Left cardiac atrium (tissue), 4 donors: ENCODE measurements around the gene GABARAP. TPM values are rescaled to one million over a fixed set of nuclear protein-coding genes. Genes with fewer than 3 reads are reported as not detected.

Source experiments
- ATAC-seq, 2 donors: fragments of 200-7000 bp; cut with Tn5 transposase; one replicate each; pipeline ENCODE4 v1.9.1; 2020; ENCODE audit warnings: mild to moderate bottlenecking in 2 of 2, moderate library complexity in 2 of 2
- DNase-seq: peaks from one replicate; pipeline ENCODE4 v3.0.0-alpha.2; 2020
- intact Hi-C, 2 donors: fragments of 100-400 bp; cut with DNase I; formaldehyde crosslinking; loops; one replicate each; pipeline versions ENCODE4 v1.14.1 to v1.15.1; 2022 to 2023
- total RNA-seq, 2 donors: library from RNA; stranded (reverse); fragmentation: NEBNext Ultra II Directional; extraction: Animal tissue kit (Norgen Biotek cat#: 25700); gene quantifications; one replicate each; pipeline ENCODE4 v1.2.1, GENCODE V29; 2021
- donor health status: DM: no; HTN: yes; CAD: no.
- donor health status: DM: no; HTN: yes; CAD: no; lungs with severe emphysema.
- donor health status: DM: yes; HTN: yes; CAD: no.
- donor health status: Dilated cardiomyopathy.

The GABARAP gene
- total RNA-seq, 2 donors from 2014 or later: 459 to 475 TPM

DNA sequence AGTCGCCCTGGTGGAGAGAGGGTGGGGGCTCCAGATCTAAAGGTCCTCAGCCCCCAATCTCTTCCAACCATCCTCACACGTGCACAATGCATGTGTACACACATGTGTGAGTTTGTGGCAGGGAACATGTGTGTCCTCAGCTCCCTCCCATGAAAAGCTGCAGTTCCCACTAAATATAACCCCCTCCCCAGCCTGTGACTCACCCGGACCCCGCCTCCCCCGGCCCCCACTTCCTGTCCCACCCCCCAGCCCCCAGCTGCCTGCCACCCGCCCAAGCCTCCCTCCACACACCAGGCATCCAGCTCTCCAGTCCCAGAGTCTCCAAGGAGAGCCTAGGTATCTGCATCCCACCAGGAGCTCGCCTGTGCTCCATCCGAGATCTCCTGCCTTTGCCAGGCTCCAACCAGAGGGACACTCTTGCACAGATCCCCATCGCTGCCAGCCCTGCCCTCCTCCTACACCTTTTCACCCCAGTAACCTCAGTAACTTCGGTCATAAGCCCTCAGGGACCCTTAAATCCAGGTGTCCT is 26.5 kb downstream of the GABARAP start:
- no peak for DNase-seq
- no peak for ATAC-seq
- intact Hi-C loops: no loop called here

DNA sequence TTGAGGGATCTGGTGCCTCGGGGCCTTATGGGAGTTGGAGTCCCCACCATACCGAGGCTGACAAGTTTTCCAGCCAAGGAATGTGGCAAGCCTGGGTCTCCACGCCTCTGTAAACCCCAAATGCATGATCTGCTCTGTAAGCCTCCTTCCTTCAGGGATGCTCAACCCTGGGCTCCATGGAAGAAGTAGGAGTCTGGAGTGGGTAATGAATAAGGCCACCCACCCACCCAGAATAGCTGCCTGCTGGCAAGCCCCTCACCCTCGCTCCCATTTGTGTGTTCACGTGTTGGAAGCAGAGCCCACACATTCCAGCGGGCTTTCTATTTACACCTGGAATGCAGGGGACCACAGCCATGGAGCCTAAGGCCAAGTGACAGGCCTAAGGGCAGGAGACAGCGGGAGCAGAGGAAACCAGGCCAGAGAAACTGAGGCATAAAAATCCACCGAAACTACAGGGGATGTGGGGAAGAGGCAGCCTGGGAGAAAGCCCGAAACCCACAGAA is 27.1 kb downstream of the GABARAP start:
- intact Hi-C loops: no loop called here
- ATAC-seq (no peak), DNase-seq (no peak)

DNA sequence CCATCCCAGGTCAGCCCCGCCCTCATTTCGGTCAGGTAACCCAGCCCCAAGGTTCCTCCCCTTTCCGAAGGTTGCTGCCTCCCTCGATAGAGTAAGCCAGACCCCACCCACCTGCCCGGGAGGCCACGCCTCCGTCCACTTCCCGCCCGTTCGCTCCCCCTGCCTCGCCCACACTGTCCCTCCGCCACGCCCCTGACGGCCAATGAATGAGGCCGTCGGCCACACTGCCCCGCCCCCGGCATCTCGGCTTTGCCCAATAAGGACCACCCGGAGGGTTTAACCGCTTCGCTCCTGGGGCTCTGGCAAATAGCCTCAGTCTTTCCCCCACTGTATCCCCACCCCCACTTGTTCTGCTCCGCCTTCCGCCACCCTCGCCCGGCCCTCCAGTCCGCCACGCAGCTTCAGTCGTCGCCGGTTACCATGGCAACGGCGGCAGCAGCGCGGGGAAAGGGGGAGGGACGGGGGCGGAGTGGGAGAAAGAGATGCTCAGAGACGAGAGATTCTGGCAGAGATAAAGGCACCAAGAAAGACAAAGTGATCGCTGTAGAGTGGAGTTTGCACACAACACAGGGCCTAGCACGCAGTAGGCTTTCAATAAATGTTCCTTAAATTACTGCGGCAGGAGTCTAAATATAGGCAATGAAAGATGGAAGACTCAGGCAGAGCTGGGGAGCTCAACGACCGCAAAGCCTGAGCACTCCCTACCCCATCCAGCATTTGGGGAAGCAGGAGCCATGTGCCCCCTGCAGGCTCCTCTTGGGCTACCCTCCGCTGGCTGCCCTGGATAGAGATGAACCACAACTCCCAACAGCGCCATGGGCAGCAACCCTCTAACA is 27.7 kb downstream of the GABARAP start:
- peak; percentile 99 for DNase-seq
- intact Hi-C loops: no loop called here
- peak; percentile 91 for ATAC-seq

DNA sequence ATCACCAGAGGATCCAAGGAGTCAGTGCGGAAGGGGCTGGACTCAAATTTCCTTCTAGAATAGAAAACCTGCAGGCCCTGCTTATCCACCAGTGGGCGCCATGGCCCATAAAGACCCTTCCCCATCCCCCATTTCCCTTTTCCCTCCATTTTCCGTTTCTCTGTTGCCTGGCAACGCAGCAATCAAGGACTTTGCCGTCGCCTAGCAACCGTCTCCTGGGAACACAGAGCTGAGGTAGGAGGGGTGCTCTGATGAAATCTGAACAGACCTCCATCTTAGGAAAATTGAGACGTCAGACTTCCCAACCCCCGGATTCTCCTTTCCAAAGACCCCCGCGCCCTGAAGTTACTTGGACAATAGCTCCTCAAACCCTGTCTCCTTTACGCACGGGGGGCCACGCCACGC is 28.4 kb downstream of the GABARAP start:
- intact Hi-C loops: no loop called here
- DNase-seq (peak; percentile 81), ATAC-seq (no peak)

DNA sequence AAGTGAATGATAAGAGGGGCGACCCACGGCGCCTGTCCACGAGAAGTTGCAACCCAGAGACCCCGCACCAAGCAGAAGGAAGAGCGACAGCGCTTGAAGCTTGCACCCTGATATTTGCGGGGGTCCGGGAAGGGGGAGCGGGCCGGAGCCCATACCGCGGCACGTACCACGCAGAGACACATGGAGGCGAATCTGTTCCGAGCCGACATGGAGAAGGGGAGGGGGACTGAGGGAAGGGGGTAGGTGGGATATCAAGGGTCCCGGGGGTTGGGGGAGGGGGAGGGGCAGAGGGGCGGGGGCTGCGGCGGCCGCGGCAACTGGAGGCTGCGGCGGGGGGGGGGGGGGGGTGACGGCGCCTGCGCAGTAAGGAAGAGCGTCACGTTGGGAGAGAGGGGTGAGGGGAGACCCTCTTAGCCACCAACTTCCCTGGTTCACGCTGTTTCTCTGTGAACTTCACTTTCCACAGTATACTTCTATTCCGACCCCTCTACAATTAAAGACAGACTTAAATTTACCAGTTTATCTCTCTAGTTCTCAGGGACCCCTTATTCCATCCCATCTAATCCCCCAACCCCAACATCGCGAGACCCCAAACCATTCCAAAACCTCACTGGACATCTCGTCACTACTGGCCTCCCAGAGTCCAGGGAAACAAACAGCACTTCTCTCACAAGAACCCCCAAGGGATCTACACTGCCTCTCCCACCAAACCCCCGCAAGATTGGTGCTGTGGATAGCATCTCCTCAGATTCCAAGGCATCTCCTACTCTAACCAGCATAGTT is 30.6 kb downstream of the GABARAP start:
- ATAC-seq: no peak
- intact Hi-C loops: no loop called here
- no peak for DNase-seq

DNA sequence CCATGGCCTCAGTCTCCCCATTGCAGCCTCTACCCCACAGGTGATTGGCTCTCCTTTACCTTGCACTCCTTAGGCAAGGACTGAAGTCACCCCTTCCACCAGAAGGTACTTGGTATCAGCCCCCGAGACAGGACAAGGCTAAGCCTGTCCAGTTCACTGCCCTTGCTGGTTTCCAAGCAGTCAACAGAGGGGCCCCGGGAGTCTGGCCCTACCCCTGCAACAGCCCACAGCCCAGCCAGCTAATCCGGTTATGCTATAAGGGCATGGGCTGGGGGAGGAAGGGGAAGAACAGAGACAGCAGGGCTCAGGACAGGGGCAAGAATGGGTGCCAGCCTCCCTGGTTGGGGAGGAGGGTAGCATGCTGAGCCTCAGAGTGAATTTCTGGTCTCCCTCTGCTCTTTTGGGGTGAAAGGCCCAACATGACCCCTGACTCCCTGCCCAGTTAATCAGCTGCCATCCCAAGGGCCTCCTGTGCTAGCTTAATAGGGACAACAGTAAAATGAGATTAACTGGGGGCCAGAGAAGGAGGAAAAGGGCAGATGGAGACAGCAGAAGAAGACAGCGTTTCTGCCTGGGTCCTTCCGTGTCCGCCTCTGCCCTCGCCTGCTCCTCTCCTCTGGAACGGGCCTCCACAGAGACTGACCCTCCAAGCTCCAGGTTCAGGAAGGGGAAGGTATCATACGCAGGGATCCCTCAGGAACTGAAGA is 33.3 kb downstream of the GABARAP start:
- intact Hi-C loops: no loop called here
- DNase-seq (no peak), ATAC-seq (no peak)

DNA sequence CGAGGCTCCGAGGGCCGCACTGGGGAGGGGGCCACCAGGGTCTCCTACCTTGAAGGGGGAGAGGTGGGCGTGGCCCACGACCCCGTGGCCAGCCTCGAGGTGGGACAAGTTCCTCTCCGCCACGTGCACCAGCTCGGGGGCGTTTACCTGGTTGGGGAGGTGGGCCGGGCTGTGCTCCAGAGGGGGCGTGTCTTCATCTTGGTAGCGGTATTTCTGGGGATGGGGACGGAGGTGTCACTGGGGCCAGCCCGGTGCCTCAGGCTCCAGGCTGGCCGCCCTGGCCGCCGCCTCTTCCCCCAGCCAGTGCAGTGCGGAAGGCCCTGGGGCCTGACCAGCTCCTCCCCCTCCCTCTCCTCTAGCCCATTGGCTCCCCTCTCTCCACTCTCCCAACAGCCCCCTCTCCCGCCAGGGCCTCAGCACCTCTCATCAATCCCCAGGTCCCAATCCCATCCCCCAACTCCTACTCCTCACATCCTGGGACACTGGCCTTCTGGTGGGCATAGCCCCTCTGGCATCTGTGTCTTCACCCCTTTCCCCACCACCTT is 34.1 kb downstream of the GABARAP start:
- intact Hi-C loops: no loop called here
- no peak for DNase-seq
- no peak for ATAC-seq

DNA sequence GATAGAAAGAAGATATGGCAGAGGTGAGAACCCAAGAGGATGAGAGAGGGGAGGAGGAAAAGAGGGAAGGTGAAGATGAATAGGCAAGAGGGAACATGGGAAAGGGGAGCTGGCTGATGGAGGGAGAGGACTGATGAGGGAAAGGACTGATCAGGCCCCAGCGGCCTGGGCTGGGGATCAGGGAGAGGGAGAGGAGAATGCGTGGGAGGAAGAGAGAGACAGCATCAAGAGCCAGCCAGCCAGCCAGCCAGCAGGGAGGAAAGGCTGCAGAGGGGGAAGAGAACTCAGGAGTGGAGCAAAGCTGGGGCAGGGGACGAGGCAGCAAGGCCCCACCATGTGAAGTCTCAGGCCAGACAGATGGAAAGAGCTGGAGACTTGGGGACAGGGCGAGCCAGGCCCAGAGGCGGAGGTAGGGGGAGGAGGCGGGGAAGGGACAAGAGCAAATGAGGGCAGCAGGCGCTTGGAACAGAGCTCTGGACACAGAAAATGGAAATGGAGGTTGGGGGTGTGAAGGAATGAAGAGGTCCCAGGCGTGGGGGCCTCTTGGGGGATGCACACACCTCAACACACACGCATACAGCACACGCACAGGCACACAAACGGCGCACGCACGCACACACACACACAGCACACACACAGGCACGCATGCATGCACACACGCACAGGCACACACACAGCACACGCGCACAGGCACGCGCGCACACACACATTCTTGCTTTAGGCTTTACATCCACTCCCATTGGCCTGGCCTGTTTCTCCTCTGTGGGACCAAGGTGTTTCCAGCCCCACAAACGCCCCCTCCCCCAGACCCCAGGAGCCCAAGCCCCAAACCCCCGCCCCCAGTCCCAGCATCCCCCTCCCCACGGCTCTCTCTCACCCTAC is 34.9 kb downstream of the GABARAP start:
- no peak for DNase-seq

DNA sequence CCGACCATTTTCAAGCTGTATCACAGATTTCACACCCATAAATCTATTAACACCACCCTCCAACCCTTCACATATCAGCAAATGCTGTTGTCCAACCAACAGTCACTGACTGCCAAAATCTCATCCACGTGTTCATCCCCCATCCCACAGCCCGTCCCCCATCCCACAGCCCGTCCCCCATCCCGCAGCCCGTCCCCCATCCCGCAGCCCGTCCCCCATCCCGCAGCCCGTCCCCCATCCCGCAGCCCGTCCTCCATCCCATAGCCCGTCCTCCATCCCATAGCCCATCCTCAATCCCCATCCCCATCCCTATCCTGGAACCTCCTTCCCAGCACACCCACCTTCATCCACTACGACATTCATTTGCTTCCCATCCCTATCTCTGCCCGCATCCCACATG is 36.7 kb downstream of the GABARAP start:
- no peak for DNase-seq
- intact Hi-C loops: no loop called here

More for the DNA sequence above, 34.9 kb downstream of the GABARAP start:
- intact Hi-C loops: no loop called here
- ATAC-seq: peak in 1 of 2 donors; percentile 6

DNA sequence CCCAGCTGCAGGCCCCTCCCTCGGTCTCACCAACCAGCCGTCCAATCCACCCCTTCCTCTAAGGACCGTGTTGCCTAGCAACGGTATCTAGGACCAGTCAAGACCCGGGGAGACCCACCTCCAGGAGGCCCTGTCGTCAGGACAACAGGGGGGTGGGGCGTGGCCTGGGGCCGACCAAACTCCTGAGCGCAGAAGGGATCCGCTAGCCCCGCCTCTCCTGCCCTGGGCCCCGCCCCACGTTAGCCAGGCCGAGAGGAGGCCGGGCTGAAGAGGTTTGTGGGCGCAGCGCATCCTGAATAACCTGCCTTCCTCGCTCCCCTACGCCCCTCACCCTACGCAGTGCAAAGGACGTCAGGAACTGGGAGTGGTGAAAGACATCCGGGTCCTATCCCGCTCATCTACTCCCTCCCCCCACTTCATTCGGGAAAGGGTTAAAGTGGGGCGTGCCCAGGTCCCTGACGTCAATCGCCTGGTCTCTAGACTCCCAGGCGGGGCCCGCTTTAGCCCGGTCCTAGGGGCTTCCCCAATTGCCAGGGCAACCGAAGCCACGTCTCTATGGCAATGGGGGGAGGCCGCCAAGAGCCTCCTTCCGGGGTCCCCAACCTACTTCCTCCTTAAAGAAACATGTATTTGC is 37.3 kb downstream of the GABARAP start:
- peak; percentile 92 for DNase-seq
- intact Hi-C loops: no loop called here
- peak; percentile 90 to 91 for ATAC-seq

More for the DNA sequence above, 36.7 kb downstream of the GABARAP start:
- ATAC-seq: no peak

DNA sequence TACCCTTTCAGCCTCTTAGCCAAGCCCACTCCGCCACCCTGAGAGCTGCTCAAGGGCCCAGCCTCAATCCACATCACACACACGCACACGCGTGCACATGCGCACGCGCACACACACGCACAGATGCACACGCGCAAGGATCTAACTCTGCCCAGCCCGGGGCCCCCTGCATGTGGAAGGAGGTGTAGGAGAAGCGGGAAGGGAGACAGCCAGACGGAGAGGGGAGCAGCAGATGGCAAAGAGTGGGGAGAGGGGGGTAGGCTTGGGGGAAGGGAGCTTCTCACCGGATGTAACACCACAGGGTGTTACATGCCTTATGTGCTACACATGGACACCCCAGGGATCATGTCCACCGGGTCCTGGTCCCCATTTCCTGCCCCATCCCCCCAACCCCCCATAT is 37.9 kb downstream of the GABARAP start:
- DNase-seq (no peak), ATAC-seq (peak in 1 of 2 donors; percentile 2)
- intact Hi-C loops: no loop called here

DNA sequence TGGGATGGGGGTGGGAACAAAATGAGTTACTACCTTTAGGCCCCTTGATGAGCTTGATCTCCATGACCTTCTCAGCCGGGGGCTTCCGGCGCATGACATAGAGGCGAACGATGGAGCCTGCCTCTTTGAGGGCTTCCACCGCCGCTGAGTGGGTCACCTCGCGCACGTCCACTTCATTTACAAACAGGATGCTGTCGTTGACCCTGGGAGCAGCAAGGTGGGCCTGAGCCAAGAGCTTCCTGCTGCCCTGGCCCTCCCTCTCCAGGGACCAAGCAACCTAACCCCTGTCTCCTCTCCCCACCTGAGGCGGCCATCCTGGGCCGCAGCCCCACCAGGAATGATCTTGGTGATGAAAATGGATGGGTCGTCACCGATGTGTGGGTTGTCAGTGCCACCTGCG is 38.9 kb downstream of the GABARAP start:
- no peak for ATAC-seq
- intact Hi-C loops: no loop called here

DNA sequence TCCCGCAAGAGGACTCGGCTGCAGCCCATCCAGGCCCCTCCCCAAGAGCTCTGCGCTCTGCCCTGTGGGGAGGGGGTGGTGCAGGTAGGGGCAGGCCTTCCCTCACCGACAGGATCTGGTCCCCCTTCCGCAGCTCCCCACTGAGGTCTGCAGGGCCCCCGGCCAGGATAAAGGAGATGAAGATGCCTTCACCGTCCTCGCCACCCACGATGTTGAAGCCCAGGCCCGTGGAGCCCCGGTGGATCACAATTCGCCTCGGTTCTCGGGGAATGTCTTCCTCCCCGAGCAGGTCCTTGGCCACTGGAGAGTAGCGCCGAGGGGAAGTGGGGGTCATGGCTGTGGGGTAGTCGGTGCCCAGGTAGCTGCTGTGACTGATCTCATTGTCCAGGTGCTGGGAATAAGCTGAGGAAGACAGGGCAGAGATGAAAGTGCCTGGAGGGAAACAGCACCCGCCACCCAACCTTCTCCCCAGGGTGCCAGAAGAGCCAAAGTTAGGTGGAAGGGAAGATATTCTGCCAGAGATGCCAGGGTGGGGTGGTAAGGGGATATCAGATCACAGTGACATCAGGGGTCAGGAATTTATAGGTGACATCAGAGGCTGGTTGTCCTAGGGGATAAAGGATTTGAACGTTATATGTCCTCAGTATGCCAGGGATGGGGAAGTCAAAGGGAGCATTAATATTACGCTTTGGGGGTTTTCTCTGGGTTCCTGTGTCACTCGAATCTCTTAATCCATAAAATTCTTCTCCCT is 45.4 kb downstream of the GABARAP start:
- intact Hi-C loops: no loop called here
- DNase-seq (no peak), ATAC-seq (no peak)

More for the DNA sequence above, 38.9 kb downstream of the GABARAP start:
- no peak for DNase-seq

DNA sequence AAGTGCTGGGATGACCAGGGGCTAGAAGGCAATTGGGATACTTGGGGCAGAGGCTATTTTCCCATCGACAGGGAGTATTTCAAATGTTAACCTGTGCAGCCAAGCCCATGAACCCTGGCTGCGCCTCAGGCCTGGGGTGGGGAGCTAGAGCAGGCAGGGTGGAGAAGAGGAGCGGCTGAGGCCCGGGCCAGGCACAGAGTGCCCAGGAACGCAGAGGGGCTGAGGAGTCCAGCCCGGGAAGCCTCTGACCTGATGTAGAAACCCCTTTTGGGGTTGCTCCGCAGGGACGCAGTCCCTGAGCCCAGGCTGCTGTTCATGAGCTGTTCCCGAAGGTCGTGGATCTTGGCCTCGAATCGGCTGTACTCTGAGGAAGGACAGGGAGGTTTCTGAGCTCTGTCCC is 46.3 kb downstream of the GABARAP start:
- intact Hi-C loops: no loop called here
- DNase-seq (no peak), ATAC-seq (no peak)

DNA sequence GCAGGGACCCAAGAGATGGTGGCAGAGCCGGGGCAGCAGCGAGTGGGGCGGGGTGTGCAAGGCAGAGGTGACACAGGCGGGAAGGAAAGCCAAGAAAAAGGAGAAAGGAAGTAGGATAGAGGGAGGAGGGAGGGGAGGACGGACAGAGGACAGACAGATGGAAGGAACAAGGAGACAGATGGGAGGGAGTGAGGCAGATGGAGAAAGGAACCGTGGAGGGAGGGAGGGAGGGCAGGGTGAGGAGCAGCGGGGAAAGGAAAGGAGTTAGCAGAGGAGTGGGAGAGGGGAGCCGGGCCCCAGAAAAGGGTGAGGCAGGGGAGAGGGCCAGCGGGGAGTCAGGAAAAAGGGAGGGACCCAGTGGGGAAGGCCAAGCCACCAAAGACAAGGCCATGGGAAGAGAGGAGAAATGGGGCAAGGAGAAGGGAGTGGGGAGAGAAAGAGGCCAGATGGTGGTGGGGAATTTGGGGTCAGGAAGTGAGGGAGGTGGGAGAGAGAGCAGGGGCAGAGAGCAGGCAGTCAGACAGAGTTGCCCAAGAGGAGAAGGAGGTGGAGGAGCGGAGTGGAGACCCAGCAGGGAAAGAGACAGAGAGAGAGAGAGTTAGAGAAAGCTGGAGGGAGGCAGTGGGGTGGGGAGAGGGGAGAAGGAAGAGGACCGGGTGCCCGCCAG is 49.8 kb downstream of the GABARAP start:
- intact Hi-C loops: no loop called here
- ATAC-seq (no peak), DNase-seq (no peak)

DNA sequence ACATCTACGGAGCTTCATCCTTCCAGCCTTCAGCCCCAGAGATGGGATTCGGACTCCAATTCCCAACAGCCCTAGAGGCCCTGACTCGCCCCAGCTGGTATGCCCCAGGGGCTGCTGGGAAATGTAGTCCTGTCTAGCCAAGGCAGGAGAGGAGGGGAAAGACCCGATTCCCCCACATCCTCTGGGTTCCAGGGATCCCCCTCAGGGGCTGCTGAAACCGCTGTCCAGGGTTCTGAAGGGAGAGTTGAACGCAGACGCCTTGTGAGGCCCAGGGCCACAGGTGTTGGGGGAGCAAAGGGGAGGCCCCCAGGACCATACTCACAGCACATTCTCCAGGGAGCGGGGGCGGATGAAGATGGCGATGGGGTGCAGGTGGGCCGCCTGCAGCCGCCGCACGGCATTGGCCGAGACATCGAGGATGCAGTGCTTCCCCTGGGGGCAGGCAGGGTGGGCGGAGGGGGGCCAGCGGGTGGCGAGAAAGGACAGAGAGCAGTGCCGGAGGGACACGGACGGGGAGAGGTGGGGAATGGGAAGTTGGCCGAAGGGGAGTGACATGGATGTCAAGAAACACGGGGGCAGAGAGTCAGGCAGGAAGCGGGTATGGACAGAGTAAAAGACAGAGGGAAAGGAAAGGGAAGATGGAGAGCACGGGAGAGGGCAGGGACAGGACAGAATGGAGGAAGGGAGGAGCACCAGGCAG is 50.5 kb downstream of the GABARAP start:
- DNase-seq: no peak
- intact Hi-C loops: no loop called here
- ATAC-seq: peak; percentile 77 to 84
